Measurements from ENCODE around the gene GAGE10. TPM values are rescaled to one million over a fixed set of nuclear protein-coding genes. Genes with fewer than 3 reads are reported as not detected.

GAGE10 gene
- total and polyA plus RNA-seq, 2 donors (not counting 3 experiments of a cell fraction or from before 2014, with no cell fraction given), result not detected

- Histone ChIP-seq H3K9ac (replicated peaks; ENCODE audit: extremely low read depth, insufficient read depth, low read length) (no peak overlapping the region), H3K27ac (ENCODE audit: insufficient read depth, low read depth, low read length) (no peak overlapping the region), H3K9me1 (replicated peaks; ENCODE audit: control insufficient read depth, extremely low read depth, insufficient read depth, low read length) (no peaks in the 10 kb centered on the region), H4K20me1 (replicated peaks; ENCODE audit: control insufficient read depth, extremely low read depth, insufficient read depth, low read length) (no peaks in the 10 kb centered on the region), H3K4me3 (replicated peaks in 1 of 3; ENCODE audit: insufficient read depth in 1 of 3, low read depth in 1 of 3, low read length in 3 of 3) (no peak overlapping the region), H3K9me3 (replicated peaks; ENCODE audit: control insufficient read depth, insufficient read depth, low read length) (no peaks in the 10 kb centered on the region), H3K4me2 (ENCODE audit: insufficient read depth, low read length) (no peak overlapping the region), H3K4me1 (ENCODE audit: control insufficient read depth, extremely low read depth, insufficient read depth, low read length) (no peaks in the 10 kb centered on the region), H2AFZ (ENCODE audit: low read depth, low read length) (no peak overlapping the region), H3K27me3 (ENCODE audit: control insufficient read depth in 2 of 2, insufficient read depth in 2 of 2, low read length in 2 of 2) (no peaks in the 10 kb centered on the region), H3K36me3 (ENCODE audit: control insufficient read depth in 2 of 2, extremely low read depth in 1 of 2, insufficient read depth in 2 of 2, low read length in 2 of 2) (no peaks in the 10 kb centered on the region), H3K79me2 (ENCODE audit: control insufficient read depth, insufficient read depth, low read length) (peaks cover 17% of the 10 kb centered on the region)
- intact Hi-C loops (cut with micrococcal nuclease) (no loop called here), dilution Hi-C loops (cut with MboI; ENCODE audit: extremely low pct_ligation_motif_present, low sequenced_read_pairs) (no loop called here)
- ChIA-PET POLR2A (no interaction called here), CTCF (no interaction called here)
- no TSS peak for BruUV-seq (replicated peaks)
- TF ChIP-seq FOS (IDR thresholded peaks at IDR 0.05; ENCODE audit: borderline replicate concordance, insufficient read depth, low read length) (no peak), EZH2 (IDR thresholded peaks at IDR 0.05; ENCODE audit: borderline replicate concordance, low read depth, low read length, severe bottlenecking) (no peak), POLR2AphosphoS5 (IDR thresholded peaks at IDR 0.05; ENCODE audit: insufficient read depth, low read depth, low read length) (no peak), MAX (IDR thresholded peaks at IDR 0.05; ENCODE audit: insufficient read depth, insufficient read length) (no peak), MYC (IDR thresholded peaks at IDR 0.05; ENCODE audit: low read depth, low read length) (no peak), GATA2 (IDR thresholded peaks at IDR 0.05; ENCODE audit: insufficient read depth, insufficient read length, low read depth, low read length) (no peak), JUN (IDR thresholded peaks at IDR 0.05; ENCODE audit: borderline replicate concordance, insufficient read depth, insufficient read length, low read depth) (no peak), POLR2A (IDR thresholded peaks at IDR 0.05; ENCODE audit: low read depth, low read length) (no peak)
- TF ChIP-seq, protein P1, sequence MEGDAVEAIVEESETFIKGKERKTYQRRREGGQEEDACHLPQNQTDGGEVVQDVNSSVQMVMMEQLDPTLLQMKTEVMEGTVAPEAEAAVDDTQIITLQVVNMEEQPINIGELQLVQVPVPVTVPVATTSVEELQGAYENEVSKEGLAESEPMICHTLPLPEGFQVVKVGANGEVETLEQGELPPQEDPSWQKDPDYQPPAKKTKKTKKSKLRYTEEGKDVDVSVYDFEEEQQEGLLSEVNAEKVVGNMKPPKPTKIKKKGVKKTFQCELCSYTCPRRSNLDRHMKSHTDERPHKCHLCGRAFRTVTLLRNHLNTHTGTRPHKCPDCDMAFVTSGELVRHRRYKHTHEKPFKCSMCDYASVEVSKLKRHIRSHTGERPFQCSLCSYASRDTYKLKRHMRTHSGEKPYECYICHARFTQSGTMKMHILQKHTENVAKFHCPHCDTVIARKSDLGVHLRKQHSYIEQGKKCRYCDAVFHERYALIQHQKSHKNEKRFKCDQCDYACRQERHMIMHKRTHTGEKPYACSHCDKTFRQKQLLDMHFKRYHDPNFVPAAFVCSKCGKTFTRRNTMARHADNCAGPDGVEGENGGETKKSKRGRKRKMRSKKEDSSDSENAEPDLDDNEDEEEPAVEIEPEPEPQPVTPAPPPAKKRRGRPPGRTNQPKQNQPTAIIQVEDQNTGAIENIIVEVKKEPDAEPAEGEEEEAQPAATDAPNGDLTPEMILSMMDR (IDR thresholded peaks at IDR 0.05; ENCODE audit: extremely low read depth in 1 of 2, insufficient read depth in 1 of 2, low read depth in 1 of 2, low read length in 2 of 2), result no peak
- FAIRE-seq (no peak), DNase-seq (ENCODE audit: low read depth, low spot score) (no peak)
Measured at GRCh38 chrX:49271341-49271740, 32.1 kb upstream of the GAGE10 start.
